Right forelimb (tissue), 1 donor: ENCODE measurements around the gene CCDC82.
"Not testable (repeated sequence)": the region's sequence is repeated elsewhere in the genome, so short reads cannot be mapped to it uniquely, and the experiment has no call there.

Experiments
- DNase-seq: peaks from one replicate; pipeline ENCODE4 v3.0.0-alpha.2; 2018

Gene CCDC82

GRCh38 chr11:96389720-96390487, at the start of gene CCDC82, which contains the start of gene JRKL:
CCDC82 (minus strand) TSS chr11:96389912; CDS start chr11:96384747, 5,165 bp downstream.
JRKL (plus strand) TSS chr11:96390013; CDS start chr11:96390650, 637 bp downstream.
- DNase-seq: peak; percentile 99

DNA sequence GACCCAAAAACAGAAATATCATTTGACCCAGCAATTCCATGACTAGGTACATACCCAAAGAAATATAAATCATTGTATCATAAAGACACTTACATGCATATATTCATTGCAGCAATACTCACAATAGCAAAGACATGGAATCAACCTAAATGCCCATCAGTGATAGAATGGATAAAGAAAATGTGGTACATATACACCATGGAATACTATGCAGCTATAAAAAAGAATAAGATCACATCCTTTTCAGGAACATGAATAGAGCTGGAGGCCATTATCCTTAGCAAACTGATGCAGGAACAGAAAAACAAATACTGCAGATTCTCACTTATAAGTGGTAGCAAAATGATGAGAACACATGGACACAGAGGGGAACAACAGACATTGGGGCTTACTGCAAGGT, 42.9 kb upstream of the CCDC82 start:
- not testable (repeated sequence) for DNase-seq

- no peak for DNase-seq
Measured at GRCh38 chr11:96430668-96431067, 41.0 kb upstream of the CCDC82 start.

DNA sequence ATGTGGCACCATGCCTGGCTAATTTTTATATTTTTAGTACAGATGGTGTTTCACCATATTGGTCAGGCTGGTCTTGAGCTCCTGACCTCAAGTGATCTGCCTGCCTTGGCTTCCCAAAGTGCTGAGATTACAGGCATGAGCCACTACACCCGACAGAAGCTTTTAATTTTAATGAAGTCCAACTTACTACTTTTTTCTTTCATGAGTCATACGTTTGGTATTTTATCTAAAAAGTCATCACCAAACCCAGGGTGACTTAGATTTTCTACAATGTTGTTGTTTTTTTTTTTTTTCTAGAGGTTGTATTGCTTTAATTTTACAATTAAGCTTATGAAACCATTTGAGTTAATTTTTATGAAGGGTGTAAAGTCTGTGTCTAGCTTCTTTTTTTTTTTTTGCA, 35.0 kb upstream of the CCDC82 start:
- no peak for DNase-seq

GRCh38 chr11:96413408-96413807, 23.7 kb upstream of the CCDC82 start:
- DNase-seq: no peak

- DNase-seq: no peak
Measured at GRCh38 chr11:96412761-96413381, 23.2 kb upstream of the CCDC82 start.

GRCh38 chr11:96411412-96411811, 21.7 kb upstream of the CCDC82 start:
- not testable (repeated sequence) for DNase-seq

- DNase-seq: no peak
Measured at GRCh38 chr11:96400697-96401096, 11.0 kb upstream of the CCDC82 start.

DNA sequence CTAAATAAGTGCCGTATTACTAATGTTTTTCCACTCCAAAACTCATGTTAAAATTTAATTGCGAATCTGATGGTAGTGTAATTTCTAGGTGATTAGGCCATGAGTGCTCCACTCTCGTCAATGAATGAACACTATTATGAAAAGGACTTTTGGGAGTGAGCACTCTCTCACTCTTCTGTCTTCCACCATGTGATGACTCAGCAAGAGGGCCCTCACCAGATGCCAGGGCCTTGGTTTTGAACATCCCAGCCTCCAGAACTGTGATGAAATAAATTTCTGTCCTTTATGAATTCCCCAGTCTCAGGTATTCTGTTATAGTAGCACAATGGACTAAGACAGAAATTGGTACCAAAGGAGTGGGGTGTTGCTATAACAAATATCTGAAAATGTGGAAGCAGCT, 8.2 kb upstream of the CCDC82 start:
- DNase-seq: no peak

GRCh38 chr11:96396637-96397036, 6.9 kb upstream of the CCDC82 start:
- no peak for DNase-seq

- no peak for DNase-seq
Measured at GRCh38 chr11:96394773-96395172, 5.1 kb upstream of the CCDC82 start.

GRCh38 chr11:96393753-96394348, 4.1 kb upstream of the CCDC82 start:
- DNase-seq: no peak

DNA sequence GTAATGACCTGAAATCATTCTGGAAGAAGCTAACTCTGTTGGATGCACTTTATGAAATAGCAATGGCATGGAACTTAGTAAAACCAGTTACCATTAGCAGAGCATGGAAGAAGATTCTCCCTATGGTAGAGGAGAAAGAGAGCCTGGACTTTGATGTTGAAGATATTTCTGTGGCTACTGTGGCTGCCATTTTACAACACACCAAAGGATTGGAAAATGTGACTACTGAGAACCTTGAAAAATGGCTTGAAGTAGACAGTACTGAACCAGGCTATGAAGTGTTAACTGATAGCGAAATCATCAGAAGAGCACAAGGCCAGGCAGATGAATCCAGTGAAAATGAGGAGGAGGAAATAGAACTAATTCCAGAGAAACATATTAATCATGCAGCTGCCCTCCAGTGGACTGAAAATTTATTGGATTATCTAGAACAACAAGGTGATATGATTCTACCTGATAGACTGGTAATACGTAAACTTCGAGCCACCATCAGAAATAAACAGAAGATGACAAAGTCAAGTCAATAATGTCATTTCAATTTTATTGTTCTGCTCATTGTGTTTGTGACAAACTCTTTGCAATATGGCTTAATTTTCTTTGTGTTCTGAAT, 2.1 kb upstream of the CCDC82 start:
- no peak for DNase-seq

GRCh38 chr11:96390488-96390792, 728 bp upstream of the CCDC82 start:
- DNase-seq: no peak

GRCh38 chr11:96388891-96389719, 607 bp downstream of the CCDC82 start:
- no peak for DNase-seq

GRCh38 chr11:96385187-96385586, 4.5 kb downstream of the CCDC82 start:
- DNase-seq: no peak

- DNase-seq: no peak
Measured at GRCh38 chr11:96384156-96384555, 5.6 kb downstream of the CCDC82 start.

DNA sequence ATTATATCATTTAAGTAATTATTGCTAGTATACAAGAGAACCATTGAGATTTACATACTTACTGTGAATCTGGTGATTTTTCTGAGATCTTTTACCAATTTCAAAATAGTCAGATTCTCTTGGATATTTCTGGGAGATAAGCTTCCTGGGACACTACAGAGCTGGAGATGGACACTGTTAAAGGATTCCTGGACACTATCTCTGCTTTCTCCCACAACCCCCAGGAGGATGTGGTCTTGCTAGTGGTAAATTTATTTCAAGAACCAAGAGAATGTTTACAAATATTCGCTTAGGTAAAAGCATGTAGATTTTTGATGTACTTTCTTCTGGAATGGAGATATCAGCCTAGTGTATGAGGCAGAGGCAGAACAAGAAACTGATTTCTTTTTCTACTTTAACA, 12.9 kb downstream of the CCDC82 start:
- no peak for DNase-seq

DNA sequence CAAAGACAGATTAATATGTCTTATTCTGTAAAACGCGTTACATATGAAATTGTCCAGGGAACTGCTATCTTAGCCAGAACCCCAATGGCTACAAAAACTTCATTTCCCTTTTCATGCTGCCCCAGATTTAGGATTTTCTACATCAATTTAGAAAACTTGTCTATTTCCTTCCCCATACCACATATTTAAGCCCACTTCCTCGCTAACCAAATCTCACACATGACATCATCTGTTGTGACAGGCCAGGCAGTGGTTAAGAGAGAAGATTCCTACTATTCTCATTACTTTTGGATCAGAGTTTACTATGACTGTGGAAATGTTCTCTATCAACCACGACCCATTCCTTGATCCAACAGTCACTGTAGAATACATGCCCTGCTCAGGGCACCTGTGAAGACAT, 15.9 kb downstream of the CCDC82 start:
- DNase-seq: no peak

DNA sequence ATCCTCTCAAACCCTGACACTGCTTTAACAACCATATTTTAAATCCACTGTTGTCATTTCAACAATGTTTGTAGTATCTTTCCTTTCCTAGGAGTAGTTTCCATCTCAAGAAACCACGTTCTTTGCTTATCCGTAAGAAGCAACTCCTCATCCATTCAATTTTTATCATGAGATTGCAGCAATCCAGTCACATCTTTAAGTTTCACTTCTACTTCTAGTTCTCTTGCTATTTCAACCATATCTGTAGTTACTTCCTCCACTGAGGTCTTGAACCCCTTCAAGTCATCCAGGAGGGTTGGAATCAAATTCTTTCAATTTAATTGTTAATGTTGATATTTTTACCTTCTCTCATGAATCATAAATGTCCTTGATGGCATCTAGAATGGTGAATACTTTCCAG, 22.4 kb downstream of the CCDC82 start:
- DNase-seq: no peak

GRCh38 chr11:96366024-96366423, 23.7 kb downstream of the CCDC82 start:
- DNase-seq: no peak

GRCh38 chr11:96365493-96365892, 24.2 kb downstream of the CCDC82 start:
- DNase-seq: no peak

DNA sequence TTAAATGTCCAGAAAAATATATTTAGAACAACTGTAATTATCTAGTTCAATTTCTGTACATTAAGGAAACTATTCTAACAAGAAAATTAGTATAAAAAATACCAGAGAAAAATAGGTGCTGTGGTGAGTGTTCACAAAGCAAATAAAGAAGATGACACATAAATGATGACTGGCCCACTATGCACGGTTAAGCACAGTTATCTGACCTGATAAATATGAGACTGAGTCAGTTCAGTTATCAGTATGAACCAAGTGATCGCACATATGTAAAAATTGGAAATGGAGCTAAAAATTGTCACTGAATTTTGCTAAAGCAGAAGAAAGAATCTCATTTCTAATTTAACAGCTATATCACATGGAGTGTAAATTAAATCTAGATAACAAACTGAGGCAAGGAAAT, 27.9 kb downstream of the CCDC82 start:
- no peak for DNase-seq
